DMS153 (cell line): ENCODE data around the gene TARDBP.
"Not testable (repeated sequence)": the region's sequence is repeated elsewhere in the genome, so short reads cannot be mapped to it uniquely, and the experiment has no call there.

ENCODE experiments used
- DNase-seq: peaks from one replicate; lab custom pipeline; 2025; lab: John Stamatoyannopoulos, UW

TARDBP gene

DNA sequence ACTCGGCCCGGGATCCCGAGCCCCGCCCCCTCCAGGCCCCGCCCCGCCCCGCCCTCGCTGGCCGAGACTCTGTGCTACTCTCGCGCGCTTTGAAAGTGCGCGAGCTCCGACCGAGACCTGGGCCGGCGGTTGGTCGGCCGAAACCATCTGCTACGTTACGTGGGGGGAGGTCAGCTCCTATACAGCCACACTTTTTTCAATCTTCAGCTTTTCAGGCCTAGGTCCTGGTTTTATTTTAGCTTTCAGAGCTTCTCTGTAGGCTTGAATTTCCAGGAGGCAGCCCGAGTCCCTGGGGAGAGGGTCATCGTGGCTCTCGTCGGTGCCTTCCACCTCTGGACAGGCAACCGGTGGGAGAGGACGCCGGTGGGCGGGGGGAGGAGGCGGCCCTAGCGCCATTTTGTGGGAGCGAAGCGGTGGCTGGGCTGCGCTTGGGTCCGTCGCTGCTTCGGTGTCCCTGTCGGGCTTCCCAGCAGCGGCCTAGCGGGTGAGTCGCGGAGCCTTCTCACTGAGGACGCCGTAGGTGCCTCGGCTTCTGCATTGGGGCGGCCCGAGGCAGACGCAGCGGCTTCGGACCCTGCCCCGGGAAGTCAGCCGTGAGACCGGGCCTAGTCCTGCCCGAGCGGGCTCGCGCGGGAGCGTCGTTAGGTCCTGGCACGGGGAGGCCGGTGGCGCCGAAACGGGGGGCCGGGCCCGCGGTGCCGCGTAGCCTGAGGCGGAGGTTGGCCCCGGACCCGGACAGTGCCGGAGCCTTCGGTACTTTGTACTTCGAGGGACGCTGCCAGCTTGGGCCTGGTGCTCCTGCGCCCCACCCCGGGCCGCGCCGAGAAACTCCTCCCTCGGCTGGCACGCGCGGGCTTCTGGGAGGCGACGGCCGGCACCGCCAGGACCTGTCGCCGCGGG is at the start of gene TARDBP:
Gene TARDBP, plus strand, starts transcription at position 395 of the 900 bp plus-strand sequence. CDS start 1,074 bp downstream, outside the sequence.
- peak; percentile 88 for DNase-seq

DNA sequence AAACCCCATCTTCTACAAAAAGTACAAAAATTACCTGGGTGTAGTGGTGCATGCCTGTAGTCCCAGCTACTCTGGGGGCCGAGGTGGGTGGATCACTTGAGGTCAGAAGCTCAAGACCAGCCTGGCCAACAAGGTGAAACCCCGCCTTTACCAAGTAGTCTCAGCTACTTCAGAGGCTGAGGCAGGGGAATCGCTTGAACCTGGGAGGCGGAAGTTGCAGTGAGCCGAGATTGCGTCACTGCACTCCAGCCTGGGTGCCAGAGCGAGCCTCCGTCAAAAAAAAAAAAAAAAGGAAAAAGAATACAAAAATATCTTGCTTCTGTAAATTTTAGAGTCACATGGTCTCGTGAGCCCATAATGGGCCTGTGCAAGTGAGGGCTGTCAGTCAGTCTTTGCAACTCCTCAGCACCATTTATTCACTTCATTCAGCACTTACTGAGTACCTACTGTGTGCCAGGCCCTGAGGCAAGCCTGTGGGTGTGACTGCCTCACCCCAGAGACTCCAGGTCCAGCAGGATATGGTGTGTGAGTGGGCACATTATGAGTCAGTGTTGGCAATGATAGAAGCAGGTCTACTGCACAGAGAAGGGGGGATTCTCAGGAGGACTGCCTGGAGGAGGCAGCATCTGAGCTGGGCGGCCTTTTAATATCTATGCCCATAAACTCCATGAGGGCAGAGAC is 46.8 kb upstream of the TARDBP start:
- no peak for DNase-seq

DNA sequence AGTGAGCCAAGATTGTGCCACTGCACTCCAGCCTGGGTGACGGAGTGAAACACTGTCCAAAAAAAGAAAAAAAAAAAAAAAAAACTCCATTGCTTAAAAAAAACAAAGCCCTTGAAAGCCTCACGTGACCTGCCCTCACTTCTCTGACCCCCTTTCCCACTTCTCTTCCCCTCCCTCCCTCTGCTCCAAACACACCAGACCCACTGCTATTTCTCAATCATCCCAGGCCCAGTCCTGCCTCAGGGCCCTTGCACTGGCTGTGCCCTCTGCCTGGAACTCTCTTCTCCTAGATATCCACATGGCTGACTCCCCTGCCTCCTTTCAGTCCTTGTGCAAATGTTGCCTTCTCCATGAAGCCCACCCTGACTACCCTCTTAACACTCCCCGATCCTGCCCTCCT is 45.4 kb upstream of the TARDBP start:
- DNase-seq, result no peak

DNA sequence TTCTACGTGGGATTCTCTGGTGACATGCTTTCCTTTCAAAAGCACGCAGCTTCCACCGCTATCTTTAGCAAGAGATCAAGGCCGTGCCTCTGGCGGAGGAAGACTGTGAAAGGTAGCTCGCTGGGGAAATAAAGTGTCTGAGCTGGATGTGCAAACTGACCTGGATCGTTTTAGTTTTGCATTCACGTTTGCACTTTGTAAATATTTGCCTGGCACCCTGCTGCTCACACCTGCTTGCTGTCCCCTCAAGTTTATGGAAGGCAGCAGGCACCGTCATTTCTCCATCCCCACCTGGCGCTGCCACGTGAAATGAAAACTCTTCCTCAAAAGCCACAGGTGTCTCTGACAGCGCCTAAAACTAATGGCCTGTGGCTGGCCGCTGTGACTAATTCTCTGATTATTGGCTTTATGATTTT is 44.0 kb upstream of the TARDBP start:
- DNase-seq, result peak; percentile 99

DNA sequence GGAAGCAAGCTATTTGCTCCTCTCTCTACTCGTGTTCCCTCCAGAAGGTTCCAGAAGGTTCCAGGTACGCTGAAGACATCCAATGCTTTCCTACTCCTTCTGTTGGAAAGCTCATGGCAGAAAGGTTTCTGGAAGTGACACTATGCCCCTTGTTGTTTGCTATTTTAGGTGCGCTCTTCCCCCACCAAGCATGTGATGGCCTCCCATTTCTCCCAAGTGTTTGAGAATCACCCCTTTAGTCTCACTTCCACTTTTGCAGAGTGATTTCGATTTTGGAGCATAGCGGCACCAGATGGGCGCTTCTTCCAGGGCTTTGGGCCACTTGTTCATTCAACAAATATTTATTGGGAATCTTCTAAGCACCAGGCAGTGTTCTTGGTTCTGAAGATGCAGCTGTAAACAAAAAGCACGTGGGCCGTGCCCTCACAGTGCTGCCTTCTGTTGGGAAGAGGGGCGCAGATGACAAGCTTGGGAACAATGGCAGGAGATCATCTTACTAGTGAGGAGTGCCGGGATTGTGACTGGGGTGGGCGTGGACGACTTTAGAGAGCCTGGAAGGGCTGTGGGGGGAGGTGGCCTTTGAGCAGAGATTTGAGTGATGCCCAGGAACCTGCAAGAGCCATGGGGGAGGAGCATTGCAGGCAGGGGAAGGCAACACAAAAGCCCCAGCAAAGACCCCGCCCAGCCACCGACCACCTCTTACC is 43.0 kb upstream of the TARDBP start:
- DNase-seq, result peak; percentile 90

DNA sequence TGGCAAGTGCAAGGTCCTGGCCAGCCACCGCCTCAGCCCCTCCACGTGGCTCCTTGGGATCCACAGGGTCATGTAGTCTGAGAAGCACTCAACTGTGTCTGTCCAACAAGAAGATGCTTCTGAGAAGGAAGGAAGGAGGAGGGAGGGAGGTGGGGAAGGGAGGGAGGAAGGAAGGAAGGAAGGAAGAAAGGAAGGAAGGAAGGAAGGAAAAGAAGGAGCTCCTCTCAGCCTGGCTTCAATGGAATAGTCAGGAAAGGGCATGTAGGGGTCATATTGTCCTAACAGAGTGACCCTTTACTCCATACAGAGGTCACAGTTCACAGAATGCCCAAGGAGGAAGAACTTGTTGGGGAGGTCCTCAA is 42.5 kb upstream of the TARDBP start:
- no peak for DNase-seq

DNA sequence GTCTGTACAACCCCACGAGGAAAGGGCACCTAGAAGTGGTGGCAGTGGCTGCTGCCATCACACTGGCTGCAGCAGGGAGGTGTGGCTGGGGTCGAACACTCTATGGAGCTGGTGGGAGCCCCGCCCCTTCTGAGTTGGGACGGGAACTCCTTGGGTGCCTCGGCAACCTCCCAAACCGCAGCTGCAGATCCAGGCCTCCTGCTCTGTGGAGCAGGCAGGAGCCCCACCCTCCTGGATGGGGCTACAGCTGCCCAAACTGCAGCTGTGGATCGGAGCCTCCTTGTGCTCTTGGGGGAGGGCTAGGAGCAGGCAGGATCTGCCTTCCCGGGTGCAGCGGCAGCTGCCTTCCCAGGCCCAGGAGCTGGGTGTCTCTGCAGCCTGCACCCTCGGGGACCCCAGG is 38.9 kb upstream of the TARDBP start:
- DNase-seq, result peak; percentile 14

DNA sequence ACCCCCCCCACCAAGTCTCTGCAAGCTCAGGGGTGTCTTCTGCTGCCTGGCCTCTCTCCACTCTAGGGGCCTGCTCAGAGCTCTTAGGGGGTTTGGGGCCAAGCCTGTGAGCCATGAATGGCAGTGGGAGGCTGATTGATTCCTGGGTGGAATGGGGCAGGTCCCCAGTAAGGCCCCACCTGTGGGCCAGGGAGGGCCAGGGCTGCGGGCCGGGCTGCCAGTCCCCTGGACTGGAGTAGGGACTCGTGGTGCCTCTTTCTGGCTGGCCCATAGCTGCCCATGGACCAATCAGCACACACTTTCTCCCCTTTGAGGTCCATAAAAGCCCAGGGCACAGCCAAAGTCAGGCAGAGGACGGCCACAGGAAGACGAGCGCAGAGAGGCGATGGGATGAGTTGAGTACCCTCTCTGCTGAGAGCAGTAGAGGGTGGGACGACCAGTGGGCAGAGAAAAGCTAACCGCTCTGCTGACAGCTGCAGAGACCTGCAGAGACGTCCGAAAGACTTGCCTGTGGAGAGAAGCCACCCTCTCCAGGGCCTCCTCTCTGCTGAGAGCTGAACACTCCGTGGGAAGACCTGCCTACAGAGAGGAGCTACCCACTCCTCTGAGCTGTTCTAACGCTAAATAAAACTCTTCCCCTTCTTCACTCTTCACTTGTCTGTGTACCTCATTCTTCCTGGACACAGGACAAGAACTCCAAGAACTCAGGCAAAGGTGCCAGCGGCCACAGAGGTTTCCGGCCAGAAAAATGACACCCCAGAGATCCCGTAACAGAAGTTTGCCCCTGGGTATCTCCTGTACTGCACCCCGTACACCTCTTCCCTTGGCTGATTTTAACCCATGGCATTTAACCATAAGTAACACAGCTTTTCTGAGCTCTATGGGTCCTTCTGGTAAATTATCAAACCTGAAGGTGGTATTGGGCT is 38.2 kb upstream of the TARDBP start:
- no peak for DNase-seq

DNA sequence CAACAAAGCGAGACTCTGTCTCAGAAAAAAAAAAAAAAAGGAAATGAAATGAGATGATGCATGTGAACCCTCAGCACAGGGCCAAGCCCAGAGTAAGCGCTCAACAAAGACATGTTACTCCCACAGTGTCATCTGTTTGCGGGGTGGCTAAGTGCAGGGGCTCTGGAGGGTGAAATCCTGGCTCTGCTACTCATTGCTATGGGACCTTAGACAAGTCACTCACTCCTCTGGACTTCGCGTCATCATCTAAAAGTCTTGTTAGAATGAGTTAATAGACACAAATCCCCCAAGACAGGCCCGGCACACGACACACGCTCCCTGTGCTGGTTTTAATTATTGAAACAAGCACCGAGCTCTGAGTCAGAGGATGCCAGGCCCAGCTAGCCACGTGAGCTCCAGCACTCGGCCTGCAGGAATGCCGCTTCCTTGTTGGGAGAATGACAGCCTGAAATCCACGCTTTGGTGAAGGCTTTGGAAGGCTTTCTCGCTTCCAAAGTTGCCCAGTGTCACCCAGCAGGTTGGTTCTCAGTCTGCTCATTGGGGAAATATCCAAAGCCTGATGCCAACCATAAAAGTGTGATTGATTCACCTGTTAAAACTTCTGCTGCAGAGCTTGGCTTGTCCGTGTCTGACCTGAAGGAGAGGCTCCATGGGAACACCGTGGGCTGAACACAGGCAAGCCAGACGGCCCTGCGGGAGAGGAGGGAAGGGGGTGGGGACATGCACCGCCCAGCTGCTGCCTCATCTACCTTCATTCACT is 36.7 kb upstream of the TARDBP start:
- DNase-seq, result peak; percentile 45

DNA sequence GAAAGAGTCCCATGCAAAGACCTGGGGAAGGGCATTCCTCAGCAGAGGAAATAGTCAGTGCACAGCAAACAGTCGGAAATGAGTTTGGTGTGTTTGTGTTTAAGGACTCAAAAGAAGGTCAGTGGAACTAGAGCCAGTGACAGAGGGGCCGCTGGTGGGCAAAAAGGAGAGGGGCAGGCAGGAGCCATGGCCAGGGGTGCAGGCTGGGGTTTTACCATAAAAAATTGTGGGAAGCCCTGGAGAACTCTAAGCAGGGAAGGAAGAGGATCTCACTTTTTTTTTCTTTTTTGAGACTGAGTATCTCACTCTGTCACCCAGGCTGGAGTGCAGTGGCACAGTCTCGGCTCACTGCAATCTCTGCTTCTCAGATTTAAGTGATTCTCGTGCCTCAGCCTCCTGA is 33.7 kb upstream of the TARDBP start:
- no peak for DNase-seq

DNA sequence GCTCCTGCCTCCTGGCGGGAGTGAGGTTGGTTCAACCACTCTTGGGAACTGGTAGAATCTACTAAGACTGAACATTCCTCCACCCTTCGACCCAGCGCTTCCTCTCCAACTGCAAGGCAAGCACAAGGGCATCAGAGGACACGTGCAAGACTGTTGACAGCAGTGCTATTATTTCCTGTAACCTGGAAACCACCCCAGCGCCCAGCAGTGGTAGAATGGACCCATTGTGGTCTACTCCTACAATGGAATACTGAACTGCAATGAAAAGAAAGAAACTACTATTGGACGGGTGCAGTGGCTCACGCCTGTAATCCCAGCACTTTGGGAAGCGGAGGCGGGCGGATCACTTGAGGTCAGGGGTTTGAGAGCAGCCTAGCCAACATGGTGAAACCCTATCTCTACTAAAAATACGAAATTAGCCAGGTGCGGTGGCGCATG is 33.0 kb upstream of the TARDBP start:
- no peak for DNase-seq

DNA sequence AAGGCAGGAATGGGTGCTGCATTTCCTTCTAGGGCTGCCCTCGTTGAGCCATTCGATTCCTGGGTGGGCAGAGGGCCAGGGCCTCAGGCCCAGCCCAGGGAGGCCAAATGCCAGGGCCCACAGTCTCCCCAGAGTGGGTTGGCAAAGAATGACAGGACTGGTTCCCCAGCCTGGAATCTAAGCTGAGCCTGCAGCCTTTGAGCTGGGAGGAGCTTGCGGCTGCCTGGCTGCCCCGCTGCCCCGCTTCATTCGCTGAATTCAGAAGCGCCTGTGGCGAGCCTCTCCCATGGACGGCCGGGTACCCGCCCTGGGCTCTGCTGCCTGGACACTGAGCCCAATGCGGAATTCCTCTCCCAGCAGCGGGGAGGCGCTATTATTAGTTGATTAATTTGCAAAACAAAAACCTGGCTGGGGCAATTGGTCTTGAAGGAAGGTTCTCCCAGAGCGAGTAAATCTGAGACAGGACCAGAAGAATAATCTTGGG is 32.3 kb upstream of the TARDBP start:
- DNase-seq, result peak; percentile 63

DNA sequence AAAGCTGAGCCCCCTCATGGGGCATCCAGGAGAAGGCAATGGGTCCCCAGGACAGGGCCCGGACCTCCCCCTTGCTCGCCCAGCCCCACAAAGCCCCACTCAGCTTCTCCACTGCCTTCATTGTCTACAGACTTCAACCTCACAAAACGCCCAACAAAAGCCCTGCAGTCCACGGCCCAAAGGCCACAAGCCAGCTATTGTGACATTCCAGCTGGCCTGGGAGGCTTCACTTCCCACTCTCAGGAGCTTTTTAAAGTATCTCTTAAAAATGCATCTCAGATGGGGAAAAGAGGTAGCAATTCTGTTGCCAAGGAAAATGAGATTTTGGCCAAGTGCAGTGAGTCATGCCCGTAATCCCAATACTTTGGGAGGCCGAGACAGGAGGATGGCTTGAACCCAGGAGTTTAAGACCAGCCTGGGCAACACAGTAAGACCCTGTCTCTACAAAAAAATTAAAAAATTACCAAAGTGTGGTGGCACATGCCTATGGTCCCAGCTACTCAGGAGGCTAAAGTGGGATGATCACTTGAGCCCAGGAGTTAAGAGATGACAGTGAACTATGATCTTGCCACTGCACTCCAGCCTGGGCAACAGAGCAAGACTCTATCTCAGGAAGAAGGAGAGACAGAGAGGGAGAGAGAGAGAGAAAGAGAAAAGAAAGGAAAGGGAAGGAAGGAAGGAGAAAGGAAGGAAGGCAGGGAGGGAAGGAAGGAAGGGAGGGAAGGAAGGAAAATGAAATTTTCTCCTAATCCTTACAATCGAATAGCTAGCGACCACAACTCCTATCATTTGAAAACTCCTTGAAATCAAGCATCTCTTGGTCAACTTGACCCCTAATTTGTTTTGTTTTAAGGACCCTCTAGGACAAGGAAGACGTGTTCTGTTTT is 31.4 kb upstream of the TARDBP start:
- DNase-seq, result no peak

DNA sequence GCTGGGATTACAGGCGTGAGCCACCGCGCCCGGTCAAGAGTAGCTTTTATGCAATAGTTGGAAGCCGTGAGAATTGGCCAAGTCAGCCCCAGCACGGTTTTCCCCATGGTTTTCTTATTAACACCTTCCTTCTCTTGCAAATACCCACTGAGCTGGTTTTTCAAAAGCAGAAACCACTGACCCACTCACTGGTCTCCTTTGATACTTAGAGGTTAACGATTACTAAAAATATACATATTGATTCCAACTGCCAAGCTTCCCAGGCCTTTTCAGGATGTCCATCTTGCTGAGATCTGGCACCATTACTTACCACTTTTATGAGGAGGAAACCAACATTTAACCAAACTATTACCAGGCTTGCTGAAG is 25.9 kb upstream of the TARDBP start:
- no peak for DNase-seq

DNA sequence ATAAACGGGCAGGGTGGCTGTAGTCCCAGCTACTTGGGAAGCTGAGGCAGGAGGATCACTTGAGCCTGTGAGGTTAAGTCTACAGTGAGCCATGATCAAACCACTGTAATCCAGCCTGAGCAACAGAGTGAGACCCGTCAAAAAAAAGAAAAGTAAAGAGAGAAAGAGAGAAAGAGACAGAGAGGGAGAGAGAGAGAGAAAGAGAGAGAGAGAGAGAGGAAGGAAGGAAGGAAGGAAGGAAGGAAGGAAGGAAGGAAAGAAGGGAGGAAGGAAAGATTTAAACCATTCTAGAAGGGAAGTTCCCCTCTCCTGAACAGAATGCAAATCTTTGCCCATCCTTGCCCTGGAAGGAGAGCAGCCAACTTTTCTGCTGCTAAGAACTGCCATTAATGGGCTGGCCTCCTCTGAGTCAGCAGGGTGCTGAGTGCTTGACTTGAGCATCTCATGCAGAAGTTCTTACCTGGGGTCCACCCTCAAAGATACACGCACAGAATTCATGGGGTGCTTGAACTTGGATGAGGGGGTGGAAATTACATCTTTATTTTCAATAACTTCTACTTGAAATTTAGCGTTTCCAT is 24.5 kb upstream of the TARDBP start:
- DNase-seq, result no peak

DNA sequence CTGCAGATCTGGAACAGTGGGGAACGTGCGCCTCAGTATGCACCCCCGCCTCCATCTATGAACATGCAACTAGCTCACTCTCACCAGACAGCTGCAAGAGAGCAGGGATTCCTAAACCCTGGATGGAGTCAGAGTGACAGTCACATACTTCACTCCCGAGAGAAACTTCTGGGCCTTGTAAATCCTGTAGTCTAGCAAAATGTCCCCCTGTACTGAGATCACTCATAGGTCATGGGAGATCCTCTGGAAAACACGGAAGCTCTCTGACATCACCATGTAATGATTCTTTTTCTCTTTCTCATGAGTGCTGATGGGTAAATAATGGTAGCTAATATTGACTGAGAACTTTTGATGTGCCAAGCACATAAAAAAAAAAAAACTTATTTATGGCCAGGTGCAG is 23.4 kb upstream of the TARDBP start:
- DNase-seq, result peak; percentile 50

DNA sequence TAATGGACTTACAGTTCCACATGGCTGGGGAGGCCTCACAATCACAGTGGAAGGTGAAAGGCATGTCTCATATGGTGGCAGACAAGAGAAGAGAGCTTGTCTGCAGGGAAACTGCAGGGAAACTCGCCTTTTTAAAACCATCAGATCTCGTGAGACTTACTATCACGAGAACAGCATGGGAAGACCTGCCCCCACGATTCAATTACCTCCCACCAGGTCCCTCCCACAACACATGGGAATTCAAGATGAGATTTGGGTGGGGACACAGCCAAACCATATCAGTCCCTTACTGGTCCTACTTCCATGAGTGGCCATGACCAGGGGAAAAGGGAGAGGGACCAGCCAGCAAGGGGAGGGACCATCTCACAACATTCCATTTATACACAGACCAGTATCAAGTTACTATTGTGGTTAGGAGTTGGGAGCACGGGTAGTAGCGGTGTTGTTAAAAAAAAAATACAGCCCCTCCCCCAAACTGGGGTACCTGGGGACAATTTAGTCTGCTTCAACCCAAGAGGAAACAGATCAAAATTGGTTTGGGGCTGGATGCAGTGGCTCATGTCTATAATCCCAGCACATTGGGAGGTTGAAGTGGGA is 22.4 kb upstream of the TARDBP start:
- DNase-seq, result not testable (repeated sequence)

DNA sequence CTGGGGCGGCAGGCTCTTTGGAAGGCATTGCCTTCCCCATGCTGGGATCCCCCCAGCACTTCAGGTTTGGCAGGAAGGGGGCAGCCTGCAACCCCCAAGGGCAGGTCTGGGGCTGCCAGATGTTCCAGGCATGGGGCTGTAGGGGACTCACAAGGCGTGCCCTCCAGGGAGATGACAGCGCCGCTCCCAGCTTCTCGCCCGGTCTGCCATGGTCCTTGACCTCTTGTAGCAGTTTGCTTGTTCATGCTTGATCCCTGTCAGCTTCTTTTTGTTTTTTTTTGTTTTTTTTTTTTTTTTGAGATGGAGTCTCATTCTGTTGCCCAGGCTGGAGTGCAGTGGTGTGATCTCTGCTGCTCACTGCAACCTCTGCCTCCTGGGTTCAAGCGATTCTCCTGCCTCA is 21.6 kb upstream of the TARDBP start:
- DNase-seq, result no peak

DNA sequence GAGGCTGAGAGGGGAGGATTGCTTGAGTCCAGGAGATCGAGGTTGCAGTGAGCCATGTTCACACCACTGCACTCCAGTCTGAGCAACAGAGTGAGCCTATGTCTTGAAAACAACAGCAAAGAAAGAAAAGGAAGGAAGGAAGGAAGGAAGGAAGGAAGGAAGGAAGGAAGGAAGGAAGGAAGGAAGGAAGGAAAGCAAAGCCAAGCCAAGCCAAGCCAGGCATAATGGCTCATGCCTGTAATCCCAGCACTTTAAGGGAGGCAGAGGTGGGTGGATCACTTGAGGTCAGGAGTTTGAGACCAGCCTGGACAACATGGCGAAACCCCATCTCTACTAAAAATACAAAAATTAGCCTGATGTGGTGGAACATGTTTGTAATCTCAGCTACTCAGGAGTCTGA is 20.4 kb upstream of the TARDBP start:
- not testable (repeated sequence) for DNase-seq
